Fibroblast of skin of left quadriceps (primary cell): ENCODE results near the gene RASSF10.
"Not testable (repeated sequence)": the region's sequence is repeated elsewhere in the genome, so short reads cannot be mapped to it uniquely, and the experiment has no call there.

Experiments used
- DNase-seq, 2 experiments: peaks; one replicate each; pipeline ENCODE4 v3.0.0-alpha.2; 2013; ENCODE audit warnings: low read depth in 2 of 2

RASSF10 gene

GRCh38 chr11:13026722-13027121 is 17.6 kb downstream of the RASSF10 start:
- DNase-seq: no peak

GRCh38 chr11:13028322-13028721 is 19.2 kb downstream of the RASSF10 start:
- no peak for DNase-seq

GRCh38 chr11:13029872-13030271 is 20.8 kb downstream of the RASSF10 start:
- DNase-seq: no peak

GRCh38 chr11:13030857-13031256 is 21.7 kb downstream of the RASSF10 start:
- no peak for DNase-seq

- DNase-seq: no peak
These were observed 22.2 kb downstream of the RASSF10 start for GRCh38 chr11:13031349-13031748.

GRCh38 chr11:13033760-13034533 is 24.8 kb downstream of the RASSF10 start:
- no peak for DNase-seq

GRCh38 chr11:13035711-13036110 is 26.6 kb downstream of the RASSF10 start:
- DNase-seq: no peak

- no peak for DNase-seq
These were observed 27.1 kb downstream of the RASSF10 start for GRCh38 chr11:13036235-13036634.

- DNase-seq: no peak
These were observed 29.2 kb downstream of the RASSF10 start for GRCh38 chr11:13038366-13038765.

GRCh38 chr11:13039126-13039525 is 30.0 kb downstream of the RASSF10 start:
- DNase-seq: no peak

GRCh38 chr11:13040969-13041561 is 31.9 kb downstream of the RASSF10 start:
- no peak for DNase-seq

- DNase-seq: no peak
These were observed 33.8 kb downstream of the RASSF10 start for GRCh38 chr11:13042873-13043342.

- DNase-seq: no peak
These were observed 35.0 kb downstream of the RASSF10 start for GRCh38 chr11:13043912-13044628.

- not testable (repeated sequence) for DNase-seq
These were observed 36.0 kb downstream of the RASSF10 start for GRCh38 chr11:13045089-13045488.

- no peak for DNase-seq
These were observed 36.6 kb downstream of the RASSF10 start for GRCh38 chr11:13045734-13046133.

- no peak for DNase-seq
These were observed 37.8 kb downstream of the RASSF10 start for GRCh38 chr11:13046637-13047570.

GRCh38 chr11:13047884-13048283 is 38.8 kb downstream of the RASSF10 start:
- no peak for DNase-seq

GRCh38 chr11:13051257-13051656 is 42.1 kb downstream of the RASSF10 start:
- no peak for DNase-seq

- no peak for DNase-seq
These were observed 43.0 kb downstream of the RASSF10 start for GRCh38 chr11:13052130-13052571.

- no peak for DNase-seq
These were observed 44.3 kb downstream of the RASSF10 start for GRCh38 chr11:13053255-13053917.

- no peak for DNase-seq
These were observed 45.2 kb downstream of the RASSF10 start for GRCh38 chr11:13054278-13054677.
